ENCODE results near the gene TBC1D5.

TBC1D5 gene

GRCh38 chr3:17140670-17141505 is 601.5 kb downstream of the TBC1D5 start:
- TF ChIP-seq POLR2A (IDR thresholded peaks at IDR 0.05; ENCODE audit: extremely low read depth, insufficient read length) = no peak
- TF ChIP-seq, protein P1, sequence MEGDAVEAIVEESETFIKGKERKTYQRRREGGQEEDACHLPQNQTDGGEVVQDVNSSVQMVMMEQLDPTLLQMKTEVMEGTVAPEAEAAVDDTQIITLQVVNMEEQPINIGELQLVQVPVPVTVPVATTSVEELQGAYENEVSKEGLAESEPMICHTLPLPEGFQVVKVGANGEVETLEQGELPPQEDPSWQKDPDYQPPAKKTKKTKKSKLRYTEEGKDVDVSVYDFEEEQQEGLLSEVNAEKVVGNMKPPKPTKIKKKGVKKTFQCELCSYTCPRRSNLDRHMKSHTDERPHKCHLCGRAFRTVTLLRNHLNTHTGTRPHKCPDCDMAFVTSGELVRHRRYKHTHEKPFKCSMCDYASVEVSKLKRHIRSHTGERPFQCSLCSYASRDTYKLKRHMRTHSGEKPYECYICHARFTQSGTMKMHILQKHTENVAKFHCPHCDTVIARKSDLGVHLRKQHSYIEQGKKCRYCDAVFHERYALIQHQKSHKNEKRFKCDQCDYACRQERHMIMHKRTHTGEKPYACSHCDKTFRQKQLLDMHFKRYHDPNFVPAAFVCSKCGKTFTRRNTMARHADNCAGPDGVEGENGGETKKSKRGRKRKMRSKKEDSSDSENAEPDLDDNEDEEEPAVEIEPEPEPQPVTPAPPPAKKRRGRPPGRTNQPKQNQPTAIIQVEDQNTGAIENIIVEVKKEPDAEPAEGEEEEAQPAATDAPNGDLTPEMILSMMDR (IDR thresholded peaks at IDR 0.05; ENCODE audit: low read depth, low read length) = no peak
- TF ChIP-seq, protein P2, sequence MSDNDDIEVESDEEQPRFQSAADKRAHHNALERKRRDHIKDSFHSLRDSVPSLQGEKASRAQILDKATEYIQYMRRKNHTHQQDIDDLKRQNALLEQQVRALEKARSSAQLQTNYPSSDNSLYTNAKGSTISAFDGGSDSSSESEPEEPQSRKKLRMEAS (IDR thresholded peaks at IDR 0.05; ENCODE audit: low read depth, low read length) = no peak
- no peak for TF ChIP-seq MYC (IDR thresholded peaks at IDR 0.05; ENCODE audit: low read depth, low read length)
- H3K4me3 ChIP-seq (ENCODE audit: low read depth, low read length) = no peak overlapping the region
- no peak for DNase-seq (ENCODE audit: low read depth)

- H3K4me3 ChIP-seq (ENCODE audit: low read depth, low read length) = no peak overlapping the region
- no peak for TF ChIP-seq POLR2A (IDR thresholded peaks at IDR 0.05; ENCODE audit: extremely low read depth, insufficient read length)
- no peak for TF ChIP-seq MYC (IDR thresholded peaks at IDR 0.05; ENCODE audit: low read depth, low read length)
- TF ChIP-seq, protein P1 (IDR thresholded peaks at IDR 0.05; ENCODE audit: low read depth, low read length) = no peak
- TF ChIP-seq, protein P2 (IDR thresholded peaks at IDR 0.05; ENCODE audit: low read depth, low read length) = no peak
- no peak for DNase-seq (ENCODE audit: low read depth)
Observed at GRCh38 chr3:17138246-17139039, 604.0 kb downstream of the TBC1D5 start.

DNA sequence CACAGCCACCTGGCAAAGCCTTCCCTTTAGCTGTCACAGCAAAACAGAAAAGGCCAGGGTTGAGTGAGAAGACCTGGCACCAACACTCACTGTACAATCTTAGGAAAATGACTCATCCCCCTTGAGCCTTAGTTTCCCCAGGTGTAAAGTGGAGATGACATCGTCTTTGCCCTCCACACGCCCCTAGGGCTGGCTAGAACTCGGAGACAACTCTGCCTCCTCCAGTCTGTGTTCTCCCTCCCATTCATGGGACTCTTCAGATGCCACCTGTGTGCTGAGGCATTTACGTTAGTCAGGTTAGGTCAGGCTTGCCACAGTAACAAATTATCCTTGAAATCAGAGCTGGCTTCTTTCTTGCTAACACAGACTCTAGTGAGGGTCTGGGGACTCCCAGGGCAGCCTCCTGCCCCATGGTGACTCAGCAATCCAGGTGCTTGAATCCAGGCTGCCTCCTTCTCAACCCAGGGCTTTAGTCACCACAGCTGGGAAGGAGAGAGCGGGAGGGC is 605.1 kb downstream of the TBC1D5 start:
- no peak for DNase-seq (ENCODE audit: low read depth)
- TF ChIP-seq, protein P2 (IDR thresholded peaks at IDR 0.05; ENCODE audit: low read depth, low read length) = no peak
- TF ChIP-seq POLR2A (IDR thresholded peaks at IDR 0.05; ENCODE audit: extremely low read depth, insufficient read length) (no peak), MYC (IDR thresholded peaks at IDR 0.05; ENCODE audit: low read depth, low read length) (no peak)
- TF ChIP-seq, protein P1 (IDR thresholded peaks at IDR 0.05; ENCODE audit: low read depth, low read length) = no peak
- H3K4me3 ChIP-seq (ENCODE audit: low read depth, low read length) = no peak overlapping the region

DNA sequence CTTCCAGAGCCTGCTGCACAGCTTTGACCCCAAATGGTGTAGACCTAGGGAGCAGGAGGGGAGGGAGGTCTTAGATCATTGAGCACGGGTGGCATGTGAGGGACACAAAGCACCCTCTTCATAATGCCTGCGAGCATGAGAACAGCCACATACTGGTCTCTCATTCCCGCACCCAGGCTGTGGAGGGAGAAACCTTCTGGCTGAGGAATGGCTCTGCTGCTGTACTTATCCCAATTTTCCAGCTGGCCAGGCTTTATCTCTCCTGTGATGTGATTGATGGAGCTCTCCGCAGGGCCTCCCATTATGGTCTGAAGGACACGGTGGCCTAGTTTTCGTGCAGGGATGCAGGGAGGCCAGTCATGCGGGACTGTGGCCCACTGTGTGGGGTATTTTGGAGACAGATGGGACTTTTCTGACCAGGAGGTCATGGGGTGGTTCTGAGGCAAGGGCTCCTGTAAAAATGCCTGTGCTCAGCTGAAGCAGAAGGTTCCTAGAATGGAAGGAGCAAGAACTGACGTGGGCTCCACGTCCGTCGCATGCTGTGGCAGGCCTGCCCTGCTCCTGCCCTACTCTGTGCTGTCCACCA is 606.2 kb downstream of the TBC1D5 start:
- DNase-seq (ENCODE audit: low read depth) = no peak
- H3K4me3 ChIP-seq (ENCODE audit: low read depth, low read length) = no peak overlapping the region
- TF ChIP-seq, protein P2 (IDR thresholded peaks at IDR 0.05; ENCODE audit: low read depth, low read length) = no peak
- TF ChIP-seq POLR2A (IDR thresholded peaks at IDR 0.05; ENCODE audit: extremely low read depth, insufficient read length) (no peak), MYC (IDR thresholded peaks at IDR 0.05; ENCODE audit: low read depth, low read length) (no peak)
- TF ChIP-seq, protein P1 (IDR thresholded peaks at IDR 0.05; ENCODE audit: low read depth, low read length) = no peak

DNA sequence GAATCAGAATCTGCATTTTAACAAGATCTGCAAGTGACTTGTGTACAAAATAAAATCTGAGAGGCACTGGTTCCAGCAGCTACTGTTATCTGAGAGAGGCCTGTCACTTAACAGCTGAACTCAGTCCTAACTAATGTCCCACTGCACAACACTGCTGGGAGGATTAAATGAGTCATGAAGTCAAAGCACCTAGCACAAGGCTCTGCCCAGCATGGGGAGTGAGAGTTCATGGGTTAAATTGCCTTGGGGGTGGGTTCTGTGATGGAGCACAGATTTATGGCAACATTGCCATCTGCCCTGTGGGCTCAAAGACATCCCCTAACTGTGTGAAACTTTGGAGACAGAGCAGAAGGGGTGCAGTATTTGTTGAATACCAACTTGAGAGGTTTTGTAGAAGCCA is 606.7 kb downstream of the TBC1D5 start:
- no peak overlapping the region for H3K4me3 ChIP-seq (ENCODE audit: low read depth, low read length)
- TF ChIP-seq, protein P2 (IDR thresholded peaks at IDR 0.05; ENCODE audit: low read depth, low read length) = no peak
- TF ChIP-seq MYC (IDR thresholded peaks at IDR 0.05; ENCODE audit: low read depth, low read length) = no peak
- TF ChIP-seq, protein P1 (IDR thresholded peaks at IDR 0.05; ENCODE audit: low read depth, low read length) = no peak
- TF ChIP-seq POLR2A (IDR thresholded peaks at IDR 0.05; ENCODE audit: extremely low read depth, insufficient read length) = no peak
- no peak for DNase-seq (ENCODE audit: low read depth)

Measured in NB4 (cell line).